Activated CD4-positive, alpha-beta T cell treated with anti-CD3 and anti-CD28 coated beads, Interleukin-2, amount 10 ng/mL, durations not matched to agents 24 days and 14 days (primary cell): ENCODE results near the gene UST. TPM values are rescaled to one million over a fixed set of nuclear protein-coding genes. Genes with fewer than 3 reads are reported as not detected.
"Not testable (repeated sequence)": the region's sequence is repeated elsewhere in the genome, so short reads cannot be mapped to it uniquely, and the experiment has no call there.

Experiments used
- DNase-seq: peaks from one replicate; pipeline ENCODE4 v3.0.0; 2022
- H3K27ac Mint-ChIP-seq: one replicate; pipeline ENCODE4 v1.8.0; 2022; ENCODE audit warnings: mild to moderate bottlenecking, mixed read lengths
- H3K27me3 Mint-ChIP-seq: one replicate; pipeline ENCODE4 v1.8.0; 2022; ENCODE audit warnings: mixed read lengths
- H3K36me3 Mint-ChIP-seq: one replicate; pipeline ENCODE4 v1.8.0; 2022; ENCODE audit warnings: low read depth, mild to moderate bottlenecking, mixed read lengths
- H3K4me1 Mint-ChIP-seq: one replicate; pipeline ENCODE4 v1.8.0; 2021; ENCODE audit warnings: mixed read lengths
- H3K4me3 Mint-ChIP-seq: one replicate; pipeline ENCODE4 v1.8.0; 2022; ENCODE audit warnings: mild to moderate bottlenecking, moderate library complexity, mixed read lengths
- H3K9me3 Mint-ChIP-seq: one replicate; pipeline ENCODE4 v1.8.0; 2021; ENCODE audit warnings: mixed read lengths
- intact Hi-C: fragments of 100-400 bp; cut with micrococcal nuclease; formaldehyde crosslinking; loops from one replicate; pipeline ENCODE4 v1.15.1; 2023
- total RNA-seq: library from RNA; stranded (reverse); gene quantifications from 2 replicates; pipeline ENCODE4 v1.2.3, GENCODE V29; 2022

UST gene
- total RNA-seq, 1 donor from 2014 or later = 0.70 TPM

DNA sequence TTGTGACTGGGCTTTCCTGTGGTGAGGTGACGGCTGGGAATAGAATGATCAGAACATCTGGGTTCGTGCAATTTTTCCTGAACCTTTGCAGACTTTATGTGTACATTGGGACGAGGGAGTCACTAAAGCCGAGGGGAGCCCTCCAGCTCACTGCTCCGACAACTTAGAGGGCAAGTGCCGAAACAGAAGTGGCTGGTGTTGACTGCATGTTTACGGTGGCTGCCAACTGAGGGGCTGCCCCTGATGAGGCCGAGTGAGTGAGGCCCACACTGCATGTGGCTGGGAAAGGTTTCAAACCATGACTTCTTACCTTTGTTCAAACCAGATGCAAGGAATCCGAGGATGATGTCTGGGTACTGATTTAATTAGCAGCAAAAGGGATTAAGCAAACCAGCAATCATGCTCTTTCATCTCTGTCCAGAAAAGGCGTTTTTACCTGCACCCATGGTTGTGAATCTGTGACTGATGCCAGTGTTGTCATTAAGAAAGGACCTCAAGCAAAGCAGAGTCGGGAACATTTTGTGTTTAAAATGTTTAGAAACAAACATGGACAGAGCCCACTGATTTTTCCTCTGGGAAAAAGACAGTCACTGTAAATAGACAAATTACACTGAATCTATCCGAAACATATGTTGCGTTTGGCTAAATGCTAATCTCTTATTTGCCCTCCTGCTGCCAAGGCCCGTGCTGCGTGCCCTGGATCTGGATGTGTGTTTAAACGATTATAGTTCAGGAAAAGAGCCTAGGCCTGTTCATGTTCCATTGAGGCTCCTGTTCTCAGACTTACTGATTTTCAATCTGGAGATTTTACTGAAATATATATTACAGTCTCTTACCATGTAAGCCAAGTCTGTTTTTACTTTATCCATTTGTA, 105.1 kb downstream of the UST start:
- peaks cover 11% of the 10 kb centered on the region for H3K27me3 Mint-ChIP-seq
- H3K4me3 Mint-ChIP-seq = no peak overlapping the region
- H3K27ac Mint-ChIP-seq = no peak overlapping the region
- H3K9me3 Mint-ChIP-seq = no peaks in the 10 kb centered on the region
- no peak for DNase-seq
- no peaks in the 10 kb centered on the region for H3K4me1 Mint-ChIP-seq
- intact Hi-C loops = no loop called here
- no peaks in the 10 kb centered on the region for H3K36me3 Mint-ChIP-seq

- Mint-ChIP-seq H3K27ac (no peak overlapping the region), H3K9me3 (no peaks in the 10 kb centered on the region), H3K27me3 (peaks cover 11% of the 10 kb centered on the region), H3K36me3 (no peaks in the 10 kb centered on the region), H3K4me3 (no peak overlapping the region), H3K4me1 (no peaks in the 10 kb centered on the region)
- no peak for DNase-seq
- intact Hi-C loops = no loop called here
These were observed 105.9 kb downstream of the UST start for GRCh38 chr6:148852688-148853087.

- H3K4me3 Mint-ChIP-seq, H3K27ac Mint-ChIP-seq, intact Hi-C loops, DNase-seq, H3K9me3 Mint-ChIP-seq, H3K4me1 Mint-ChIP-seq, H3K36me3 Mint-ChIP-seq: not testable (repeated sequence)
- peaks cover 11% of the 10 kb centered on the region for H3K27me3 Mint-ChIP-seq
These were observed 106.3 kb downstream of the UST start for GRCh38 chr6:148853113-148853512.

DNA sequence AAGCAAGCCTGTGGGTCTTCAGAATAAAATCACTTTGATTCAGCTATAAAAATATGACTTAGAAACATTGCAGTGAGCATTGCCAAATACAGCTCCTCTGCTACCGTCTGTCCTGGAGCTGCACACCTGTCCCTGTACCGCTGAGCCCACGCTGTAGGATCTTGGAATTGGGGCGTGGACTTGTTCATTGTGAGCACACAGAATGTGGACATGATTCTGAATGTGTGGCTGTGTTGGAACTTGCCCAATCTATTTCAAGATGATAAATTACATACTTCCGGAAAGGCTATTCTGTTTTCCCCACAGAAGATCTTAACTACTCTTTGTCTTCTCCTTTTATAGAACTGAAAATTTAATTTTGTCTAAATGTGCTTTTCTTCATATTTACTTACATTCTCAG, 107.3 kb downstream of the UST start:
- Mint-ChIP-seq H3K27ac (no peak overlapping the region), H3K9me3 (no peaks in the 10 kb centered on the region), H3K4me3 (no peak overlapping the region), H3K4me1 (no peaks in the 10 kb centered on the region), H3K27me3 (peaks cover 11% of the 10 kb centered on the region), H3K36me3 (no peaks in the 10 kb centered on the region)
- no peak for DNase-seq
- intact Hi-C loops = no loop called here

DNA sequence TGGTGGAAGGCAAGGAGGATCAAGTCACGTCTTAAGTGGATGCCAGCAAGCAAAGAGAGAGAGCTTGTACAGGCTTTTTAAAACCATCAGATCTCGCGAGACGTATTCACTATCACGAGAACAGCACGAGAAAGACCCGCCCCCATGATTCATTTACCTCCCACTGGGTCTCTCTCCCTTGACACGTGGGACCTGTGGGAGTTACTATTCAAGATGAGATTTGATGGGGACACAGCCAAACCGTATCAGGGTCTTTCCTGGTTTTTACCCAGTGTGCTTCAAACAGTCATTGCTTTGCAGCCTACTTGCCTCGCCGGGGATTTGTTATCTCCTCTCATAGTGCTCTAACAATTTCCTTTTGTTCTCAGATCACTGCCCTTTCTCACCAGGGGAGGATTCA, 108.2 kb downstream of the UST start:
- intact Hi-C loops = no loop called here
- no peaks in the 10 kb centered on the region for H3K9me3 Mint-ChIP-seq
- H3K36me3 Mint-ChIP-seq = no peaks in the 10 kb centered on the region
- H3K27ac Mint-ChIP-seq = no peak overlapping the region
- no peak for DNase-seq
- H3K4me3 Mint-ChIP-seq = no peak overlapping the region
- no peaks in the 10 kb centered on the region for H3K4me1 Mint-ChIP-seq
- peaks cover 15% of the 10 kb centered on the region for H3K27me3 Mint-ChIP-seq

DNA sequence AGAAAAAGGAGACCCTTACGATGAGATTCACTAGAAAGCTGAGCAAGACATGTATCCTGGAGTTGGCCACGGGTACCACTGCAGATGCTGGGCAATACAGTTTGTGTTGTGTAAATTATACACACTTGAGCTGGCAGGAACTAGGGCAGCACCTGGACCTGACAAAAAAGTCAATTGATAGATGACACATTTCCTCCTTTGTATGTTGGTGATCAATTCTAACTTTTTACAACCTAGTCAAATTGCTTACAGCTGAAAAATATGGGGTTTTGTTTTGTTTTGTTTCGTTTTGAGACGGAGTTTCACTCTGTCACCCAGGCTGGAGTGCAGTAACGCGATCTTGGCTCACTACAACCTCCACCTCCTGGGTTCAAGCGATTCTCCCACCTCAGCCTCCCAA, 108.9 kb downstream of the UST start:
- no peaks in the 10 kb centered on the region for H3K36me3 Mint-ChIP-seq
- intact Hi-C loops = no loop called here
- no peaks in the 10 kb centered on the region for H3K9me3 Mint-ChIP-seq
- no peak overlapping the region for H3K27ac Mint-ChIP-seq
- H3K27me3 Mint-ChIP-seq = peaks cover 16% of the 10 kb centered on the region
- H3K4me1 Mint-ChIP-seq = no peaks in the 10 kb centered on the region
- DNase-seq = no peak
- no peak overlapping the region for H3K4me3 Mint-ChIP-seq

DNA sequence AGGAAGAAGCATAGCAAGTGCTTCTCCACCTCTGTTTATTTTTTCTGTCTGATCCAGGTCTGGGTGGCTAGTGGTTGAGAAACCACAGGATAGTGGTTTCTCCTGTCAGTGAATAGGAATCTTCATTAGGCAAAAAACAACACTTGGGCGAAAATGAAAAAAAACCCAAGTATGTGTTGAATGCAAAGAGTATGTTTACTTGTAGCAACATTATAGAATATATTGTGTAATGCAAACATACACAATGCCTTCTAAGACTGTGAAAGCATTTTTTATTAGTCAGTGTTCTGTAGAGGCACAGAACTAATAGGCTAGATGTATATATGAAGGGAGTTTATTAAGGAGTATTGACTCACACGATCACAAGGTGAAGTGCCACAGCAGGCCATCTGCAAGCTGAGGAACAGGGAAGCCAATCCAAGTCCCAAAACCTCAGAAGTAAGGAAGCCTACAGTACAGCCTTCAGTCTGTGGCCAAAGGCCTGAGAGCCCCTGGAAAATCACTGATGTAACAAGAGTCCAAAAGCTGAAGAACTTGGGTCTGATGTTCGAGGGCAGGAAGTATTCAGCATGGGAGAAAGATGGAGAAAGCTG, 111.1 kb downstream of the UST start:
- H3K9me3 Mint-ChIP-seq = no peaks in the 10 kb centered on the region
- H3K4me3 Mint-ChIP-seq = no peak overlapping the region
- DNase-seq = no peak
- peaks cover 23% of the 10 kb centered on the region for H3K27me3 Mint-ChIP-seq
- H3K36me3 Mint-ChIP-seq = no peaks in the 10 kb centered on the region
- no peak overlapping the region for H3K27ac Mint-ChIP-seq
- no peaks in the 10 kb centered on the region for H3K4me1 Mint-ChIP-seq
- intact Hi-C loops = no loop called here

- H3K27ac Mint-ChIP-seq, H3K36me3 Mint-ChIP-seq, H3K4me3 Mint-ChIP-seq: not testable (repeated sequence)
These were observed 117.3 kb downstream of the UST start for GRCh38 chr6:148864132-148864531.

DNA sequence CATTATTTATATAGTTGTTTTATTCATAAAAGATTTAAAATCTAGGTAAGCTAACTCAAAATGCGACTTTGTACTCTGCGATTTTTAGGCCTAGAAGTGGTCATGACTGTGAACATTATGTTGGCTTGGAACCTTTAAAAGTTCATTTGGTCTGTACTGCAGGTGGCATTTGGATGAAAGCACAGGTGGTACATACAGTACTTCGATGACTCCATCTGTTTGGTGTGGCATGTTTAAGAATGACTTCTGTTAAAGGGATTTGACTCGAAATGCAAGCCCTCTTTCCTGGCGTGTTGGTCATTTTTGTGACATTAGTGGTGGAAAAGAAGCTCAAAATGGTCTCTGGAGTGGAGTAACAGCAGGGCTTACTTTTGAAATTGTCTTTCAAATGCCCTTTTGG, 118.1 kb downstream of the UST start:
- DNase-seq = no peak
- intact Hi-C loops = no loop called here
- Mint-ChIP-seq H3K27ac (no peak overlapping the region), H3K4me1 (no peaks in the 10 kb centered on the region), H3K27me3 (peaks cover 10% of the 10 kb centered on the region), H3K36me3 (no peaks in the 10 kb centered on the region), H3K4me3 (no peak overlapping the region), H3K9me3 (no peaks in the 10 kb centered on the region)

More at GRCh38 chr6:148864132-148864531, 117.3 kb downstream of the UST start:
- intact Hi-C loops, H3K4me1 Mint-ChIP-seq, H3K9me3 Mint-ChIP-seq, DNase-seq: not testable (repeated sequence)
- H3K27me3 Mint-ChIP-seq = peaks cover 13% of the 10 kb centered on the region

GRCh38 chr6:148866657-148867268, 119.9 kb downstream of the UST start:
- H3K4me1 Mint-ChIP-seq = no peaks in the 10 kb centered on the region
- H3K27me3 Mint-ChIP-seq = peaks cover 5% of the 10 kb centered on the region
- no peak overlapping the region for H3K27ac Mint-ChIP-seq

DNA sequence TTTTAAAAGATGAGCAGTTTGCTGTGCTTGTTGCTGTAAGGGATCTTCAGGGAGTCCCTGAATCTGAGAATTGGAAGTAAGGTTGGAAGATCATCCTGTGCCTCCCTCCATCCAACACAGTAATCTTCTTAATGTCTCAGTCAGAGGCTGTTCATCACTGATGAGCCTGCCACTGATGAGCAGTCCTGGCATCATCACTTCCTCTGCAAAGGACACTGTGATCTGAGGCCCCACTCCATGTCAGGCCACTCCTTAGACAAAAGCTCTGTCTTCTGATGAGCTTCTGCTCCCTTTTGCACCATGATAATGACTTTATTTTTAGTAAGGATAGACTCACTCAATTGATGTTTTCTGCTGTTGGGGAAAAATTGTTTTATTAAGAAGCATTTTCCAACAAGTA, 121.0 kb downstream of the UST start:
- intact Hi-C loops = no loop called here
- H3K4me3 Mint-ChIP-seq = no peak overlapping the region
- no peaks in the 10 kb centered on the region for H3K36me3 Mint-ChIP-seq
- peaks cover 1% of the 10 kb centered on the region for H3K27me3 Mint-ChIP-seq
- DNase-seq = no peak
- H3K27ac Mint-ChIP-seq = no peak overlapping the region
- H3K9me3 Mint-ChIP-seq = no peaks in the 10 kb centered on the region
- no peaks in the 10 kb centered on the region for H3K4me1 Mint-ChIP-seq

More at GRCh38 chr6:148866657-148867268, 119.9 kb downstream of the UST start:
- no peaks in the 10 kb centered on the region for H3K36me3 Mint-ChIP-seq
- no peaks in the 10 kb centered on the region for H3K9me3 Mint-ChIP-seq
- no peak for DNase-seq
- no peak overlapping the region for H3K4me3 Mint-ChIP-seq
- intact Hi-C loops = no loop called here

GRCh38 chr6:148868314-148868713, 121.5 kb downstream of the UST start:
- no peak overlapping the region for H3K4me3 Mint-ChIP-seq

DNA sequence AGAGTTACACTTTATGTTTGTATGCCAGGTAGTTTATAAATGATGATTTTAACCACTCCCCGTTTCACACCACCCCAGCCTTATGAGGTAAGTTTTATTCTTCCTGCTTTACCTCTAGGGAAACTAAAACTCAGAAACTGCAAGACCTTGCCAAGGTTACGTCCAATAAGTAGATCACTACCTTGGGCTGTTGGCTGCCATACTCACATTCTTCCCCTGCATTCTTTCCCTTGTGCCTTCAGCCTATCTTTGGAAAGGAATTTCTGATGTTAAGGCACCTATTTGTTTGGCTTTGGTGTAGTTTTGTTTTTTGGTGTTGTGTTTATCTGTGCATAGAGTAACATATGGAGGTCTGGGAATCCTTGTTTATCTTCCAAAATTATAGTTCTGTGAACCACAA, 122.1 kb downstream of the UST start:
- Mint-ChIP-seq H3K36me3 (no peaks in the 10 kb centered on the region), H3K4me1 (no peaks in the 10 kb centered on the region), H3K27ac (no peak overlapping the region), H3K9me3 (no peaks in the 10 kb centered on the region), H3K4me3 (no peak overlapping the region), H3K27me3 (peaks cover 1% of the 10 kb centered on the region)
- intact Hi-C loops = no loop called here
- DNase-seq = no peak

More at GRCh38 chr6:148868314-148868713, 121.5 kb downstream of the UST start:
- Mint-ChIP-seq H3K36me3 (no peaks in the 10 kb centered on the region), H3K27me3 (peaks cover 1% of the 10 kb centered on the region), H3K4me1 (no peaks in the 10 kb centered on the region), H3K27ac (no peak overlapping the region), H3K9me3 (no peaks in the 10 kb centered on the region)
- intact Hi-C loops = no loop called here
- no peak for DNase-seq

DNA sequence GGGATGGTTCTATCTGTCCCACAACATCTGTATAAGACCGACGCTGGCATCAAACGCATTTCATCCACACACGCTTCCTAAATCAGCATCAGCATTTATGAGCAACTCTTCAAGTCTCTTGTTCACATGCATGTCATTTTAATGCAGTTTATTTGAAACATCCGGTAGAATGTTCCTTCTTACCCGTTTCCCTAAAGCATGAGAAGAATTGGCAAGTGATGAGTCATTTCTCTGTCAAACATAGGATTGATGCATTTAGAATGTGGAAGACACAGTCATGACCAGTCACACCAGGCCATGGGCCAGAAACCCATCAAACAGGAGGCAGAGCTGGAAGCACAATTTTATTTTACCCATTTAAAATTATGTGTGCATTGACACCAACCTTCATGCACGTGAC, 122.8 kb downstream of the UST start:
- H3K4me3 Mint-ChIP-seq = no peak overlapping the region
- no peaks in the 10 kb centered on the region for H3K4me1 Mint-ChIP-seq
- DNase-seq = no peak
- H3K27ac Mint-ChIP-seq = no peak overlapping the region
- intact Hi-C loops = no loop called here
- no peaks in the 10 kb centered on the region for H3K9me3 Mint-ChIP-seq
- no peaks in the 10 kb centered on the region for H3K36me3 Mint-ChIP-seq
- no peaks in the 10 kb centered on the region for H3K27me3 Mint-ChIP-seq
